ENCODE results near the gene BCL3. TPM values are rescaled to one million over a fixed set of nuclear protein-coding genes. Genes with fewer than 3 reads are reported as not detected.

BCL3 gene
- total and polyA plus RNA-seq, 3 donors from 2014 or later = 15.5 to 38.1 (median 31.7) TPM

GRCh38 chr19:44745887-44746600 lies 2.5 kb upstream of the BCL3 start:
- Histone ChIP-seq H3K4me3 (no peak overlapping the region), H3K27ac (peak overlapping the region; percentile 70 to 87), H3K27me3 (no peaks in the 10 kb centered on the region), H3K4me1 (peaks cover 62% of the 10 kb centered on the region), H3K36me3 (ENCODE audit: low read depth, missing control alignments) (no peaks in the 10 kb centered on the region), H3K9me3 (no peaks in the 10 kb centered on the region)
- intact Hi-C loops (cut with DNase I; ENCODE audit: low total_unique reads) = no loop called here
- DNase-seq = no peak
- WGBS, 2 donors = 78 to 80% methylated on average over 4 of the region's 4 CpGs
- TF ChIP-seq CTCF (IDR thresholded peaks at IDR 0.05) (no peak), POLR2A (IDR thresholded peaks at IDR 0.05) (no peak)

GRCh38 chr19:44746616-44746945 lies 1.9 kb upstream of the BCL3 start:
- Histone ChIP-seq H3K36me3 (ENCODE audit: low read depth, missing control alignments) (no peaks in the 10 kb centered on the region), H3K4me3 (no peak overlapping the region), H3K4me1 (peaks cover 61% of the 10 kb centered on the region), H3K27ac (peak overlapping the region in 1 of 2 donors; percentile 87), H3K27me3 (no peaks in the 10 kb centered on the region), H3K9me3 (no peaks in the 10 kb centered on the region)
- DNase-seq = no peak
- 66 to 69% methylated on average over 5 of the region's 5 CpGs for WGBS, 2 donors
- intact Hi-C loops (cut with DNase I; ENCODE audit: low total_unique reads) = no loop called here
- TF ChIP-seq CTCF (IDR thresholded peaks at IDR 0.05) (no peak), POLR2A (IDR thresholded peaks at IDR 0.05) (no peak)

GRCh38 chr19:44746946-44747738 lies 1.4 kb upstream of the BCL3 start:
- Histone ChIP-seq H3K27me3 (no peaks in the 10 kb centered on the region), H3K9me3 (no peaks in the 10 kb centered on the region), H3K36me3 (ENCODE audit: low read depth, missing control alignments) (no peaks in the 10 kb centered on the region), H3K4me3 (peak overlapping the region; percentile 62 to 73), H3K27ac (peak overlapping the region; percentile 55 to 87), H3K4me1 (peaks cover 57% of the 10 kb centered on the region)
- intact Hi-C loops (cut with DNase I; ENCODE audit: low total_unique reads) = no loop called here
- no peak for TF ChIP-seq CTCF (IDR thresholded peaks at IDR 0.05)
- TF ChIP-seq POLR2A (IDR thresholded peaks at IDR 0.05) = no peak
- DNase-seq = peak; percentile 90
- WGBS, 2 donors = 8 to 11% methylated on average over 17 to 33 of the region's 34 CpGs

- H3K36me3 ChIP-seq (ENCODE audit: low read depth, missing control alignments) = no peaks in the 10 kb centered on the region
- no peak for TF ChIP-seq CTCF (IDR thresholded peaks at IDR 0.05)
- no peak for TF ChIP-seq POLR2A (IDR thresholded peaks at IDR 0.05)
- 0 to 1% methylated on average over 26 of the region's 26 CpGs for WGBS, 2 donors
- peak; percentile 77 for DNase-seq
- peak overlapping the region; percentile 62 to 73 for H3K4me3 ChIP-seq
- H3K9me3 ChIP-seq = no peaks in the 10 kb centered on the region
- no peaks in the 10 kb centered on the region for H3K27me3 ChIP-seq
- peaks cover 50% of the 10 kb centered on the region for H3K4me1 ChIP-seq
- H3K27ac ChIP-seq = peak overlapping the region; percentile 55 to 87
- intact Hi-C loops (cut with DNase I; ENCODE audit: low total_unique reads) = no loop called here
Observed at GRCh38 chr19:44747739-44748425, 626 bp upstream of the BCL3 start.

Measured in testis (tissue), 3 donors.